LNCaP clone FGC (cell line): ENCODE data around the gene RASSF5.

Source experiments
- DNase-seq: peaks from one replicate; pipeline ENCODE4 v3.0.0-alpha.2; 2011; ENCODE audit warnings: low read depth
- H3K4me3 ChIP-seq: 2 replicates; pipeline ENCODE4 v1.5.1; 2011; ENCODE audit warnings: mild to moderate bottlenecking, low read depth, low read length, control low read depth
- TF ChIP-seq, protein P1 (sequence below): IDR thresholded peaks from 2 replicates; pipeline ENCODE4 v1.5.1; 2012; ENCODE audit warnings: mild to moderate bottlenecking; ENCODE audit not compliant: control insufficient read depth, insufficient read depth; ENCODE audit errors: extremely low read depth

The RASSF5 gene

DNA sequence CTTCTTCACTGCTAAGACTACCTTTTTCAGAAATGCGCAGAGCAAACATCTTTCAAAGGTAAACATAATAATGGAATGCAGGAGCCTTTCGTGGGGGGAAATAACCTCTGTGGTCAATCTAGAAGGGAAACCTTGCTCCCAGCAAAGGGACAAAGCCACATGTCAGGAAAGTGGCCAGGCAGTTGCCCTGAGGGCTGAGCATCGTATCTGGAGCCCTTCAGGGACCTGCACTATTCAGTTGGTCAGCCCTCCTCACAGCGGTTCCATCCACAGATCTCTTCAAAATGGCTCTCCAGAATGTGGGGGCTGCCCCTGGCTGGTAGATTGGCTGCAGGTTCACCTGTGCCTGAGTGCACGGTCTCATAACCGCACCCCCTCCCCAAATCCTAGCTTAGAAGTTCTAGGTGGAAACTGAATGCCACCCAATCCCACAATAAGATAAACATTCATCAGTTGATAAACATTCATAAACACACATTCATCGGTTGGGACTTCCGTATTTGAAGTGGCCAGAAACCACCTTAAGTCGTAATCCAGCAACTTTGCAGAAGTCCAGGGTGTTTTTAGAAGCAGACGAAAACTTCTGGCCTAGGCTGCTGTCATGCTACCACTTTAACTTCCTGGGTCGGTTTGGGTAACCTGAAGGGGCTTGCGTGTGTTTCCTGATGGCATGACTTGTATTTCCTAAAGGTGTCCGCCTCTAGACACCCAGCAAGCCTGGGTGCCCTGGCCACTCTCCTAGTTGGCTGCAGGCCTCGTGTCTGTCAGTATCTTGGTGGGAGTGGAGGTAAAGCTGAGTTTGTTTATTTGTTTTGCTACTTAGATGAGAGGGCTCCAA lies 50.5 kb downstream of the RASSF5 start:
- TF ChIP-seq, protein P1, sequence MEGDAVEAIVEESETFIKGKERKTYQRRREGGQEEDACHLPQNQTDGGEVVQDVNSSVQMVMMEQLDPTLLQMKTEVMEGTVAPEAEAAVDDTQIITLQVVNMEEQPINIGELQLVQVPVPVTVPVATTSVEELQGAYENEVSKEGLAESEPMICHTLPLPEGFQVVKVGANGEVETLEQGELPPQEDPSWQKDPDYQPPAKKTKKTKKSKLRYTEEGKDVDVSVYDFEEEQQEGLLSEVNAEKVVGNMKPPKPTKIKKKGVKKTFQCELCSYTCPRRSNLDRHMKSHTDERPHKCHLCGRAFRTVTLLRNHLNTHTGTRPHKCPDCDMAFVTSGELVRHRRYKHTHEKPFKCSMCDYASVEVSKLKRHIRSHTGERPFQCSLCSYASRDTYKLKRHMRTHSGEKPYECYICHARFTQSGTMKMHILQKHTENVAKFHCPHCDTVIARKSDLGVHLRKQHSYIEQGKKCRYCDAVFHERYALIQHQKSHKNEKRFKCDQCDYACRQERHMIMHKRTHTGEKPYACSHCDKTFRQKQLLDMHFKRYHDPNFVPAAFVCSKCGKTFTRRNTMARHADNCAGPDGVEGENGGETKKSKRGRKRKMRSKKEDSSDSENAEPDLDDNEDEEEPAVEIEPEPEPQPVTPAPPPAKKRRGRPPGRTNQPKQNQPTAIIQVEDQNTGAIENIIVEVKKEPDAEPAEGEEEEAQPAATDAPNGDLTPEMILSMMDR, result no peak
- peak; percentile 63 for DNase-seq
- H3K4me3 ChIP-seq, result peak overlapping the region; percentile 51

DNA sequence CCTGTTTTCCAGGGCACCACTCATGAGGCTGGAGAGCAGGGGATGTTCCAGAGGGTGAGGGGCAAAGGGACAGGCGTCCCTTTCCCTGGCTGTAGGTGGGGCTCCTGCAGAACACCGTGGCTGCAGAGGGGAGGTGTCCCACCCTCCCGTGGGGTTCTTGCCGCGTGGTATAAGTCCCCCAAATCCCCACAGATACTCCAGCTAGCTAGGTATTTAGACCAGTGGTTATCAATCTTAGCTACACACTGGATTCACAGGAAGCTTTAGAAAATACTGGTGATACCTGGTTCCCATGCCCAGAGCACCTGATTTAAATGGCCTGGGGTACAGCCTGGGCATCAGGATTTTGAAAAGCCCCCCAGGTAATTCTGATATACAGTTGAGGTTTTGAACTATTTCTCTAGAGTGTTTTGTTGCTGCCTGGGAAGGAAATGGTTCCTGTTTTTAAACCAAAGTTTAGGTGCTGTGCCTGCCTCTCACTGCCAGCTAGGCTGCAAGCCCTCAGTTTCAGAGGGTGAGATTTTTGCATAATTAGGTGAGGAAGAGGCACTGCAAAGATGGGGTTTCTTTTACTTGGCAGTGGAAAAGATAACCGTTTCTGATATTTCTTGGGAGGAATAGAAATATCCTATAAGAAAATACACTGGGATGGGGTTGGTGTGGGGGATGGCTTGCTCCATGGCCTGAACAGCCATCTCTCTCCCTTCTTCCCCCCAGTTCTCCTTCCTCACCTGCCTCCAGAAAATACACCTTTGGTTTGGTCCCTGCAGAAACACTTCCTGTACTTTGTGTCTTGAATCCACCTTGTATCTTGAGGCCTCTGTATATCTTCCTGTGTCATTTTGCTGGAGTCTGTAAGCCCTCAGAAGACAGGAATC lies 51.7 kb downstream of the RASSF5 start:
- DNase-seq, result no peak
- H3K4me3 ChIP-seq, result no peak overlapping the region
- TF ChIP-seq, protein P1, result no peak

DNA sequence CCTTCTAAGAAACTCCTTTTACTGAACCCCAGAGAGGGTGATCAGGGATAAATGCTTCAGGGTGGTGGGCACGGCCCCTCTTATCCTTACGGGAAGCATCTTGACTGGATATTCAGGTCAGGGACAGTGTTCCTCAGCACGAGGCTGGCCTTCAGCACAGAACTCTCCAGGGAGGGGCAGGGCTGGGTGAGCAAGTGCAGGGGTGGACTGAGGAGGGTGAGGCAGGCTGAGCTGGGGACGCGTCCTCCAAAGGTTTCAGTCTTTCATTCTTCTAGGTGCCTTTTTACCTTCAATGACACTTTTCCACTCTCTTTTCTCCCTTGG lies 52.3 kb downstream of the RASSF5 start:
- TF ChIP-seq, protein P1, result no peak
- H3K4me3 ChIP-seq, result no peak overlapping the region
- no peak for DNase-seq

DNA sequence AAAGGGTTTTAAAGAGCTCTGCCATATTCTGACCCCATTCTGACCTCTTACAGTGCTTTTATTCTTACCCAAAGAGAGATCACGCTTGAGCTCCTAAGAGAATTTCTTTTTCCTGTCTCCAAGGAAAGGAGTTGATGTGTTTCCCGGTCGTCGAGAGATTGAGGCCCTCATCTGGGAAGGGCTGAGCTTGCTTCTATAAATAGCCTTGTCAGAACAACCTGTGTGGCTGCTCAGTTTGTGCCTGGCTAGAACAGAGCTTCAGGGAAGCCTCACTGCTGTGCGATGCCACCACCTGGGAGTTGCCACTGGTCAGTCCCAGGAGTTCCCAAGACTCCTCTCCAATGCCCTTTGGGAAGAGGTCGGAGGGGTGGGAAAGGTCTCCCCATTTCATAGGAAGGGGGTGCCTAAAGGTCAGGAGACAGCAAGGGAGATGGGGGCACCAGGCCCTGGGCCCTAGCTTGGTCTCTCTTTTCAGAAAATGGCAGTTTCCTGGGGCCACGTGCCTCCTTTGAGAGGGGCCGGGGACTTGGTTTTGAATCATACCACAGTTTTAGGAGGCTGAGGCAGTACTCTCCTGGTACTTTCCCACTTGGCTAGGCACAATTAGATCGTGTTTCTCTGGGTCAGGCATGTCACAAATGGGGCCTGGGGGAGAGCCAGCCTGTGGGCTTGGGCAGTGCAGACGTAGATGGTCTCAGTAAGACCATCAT lies 52.8 kb downstream of the RASSF5 start:
- DNase-seq, result no peak
- H3K4me3 ChIP-seq, result no peak overlapping the region
- TF ChIP-seq, protein P1, result no peak

DNA sequence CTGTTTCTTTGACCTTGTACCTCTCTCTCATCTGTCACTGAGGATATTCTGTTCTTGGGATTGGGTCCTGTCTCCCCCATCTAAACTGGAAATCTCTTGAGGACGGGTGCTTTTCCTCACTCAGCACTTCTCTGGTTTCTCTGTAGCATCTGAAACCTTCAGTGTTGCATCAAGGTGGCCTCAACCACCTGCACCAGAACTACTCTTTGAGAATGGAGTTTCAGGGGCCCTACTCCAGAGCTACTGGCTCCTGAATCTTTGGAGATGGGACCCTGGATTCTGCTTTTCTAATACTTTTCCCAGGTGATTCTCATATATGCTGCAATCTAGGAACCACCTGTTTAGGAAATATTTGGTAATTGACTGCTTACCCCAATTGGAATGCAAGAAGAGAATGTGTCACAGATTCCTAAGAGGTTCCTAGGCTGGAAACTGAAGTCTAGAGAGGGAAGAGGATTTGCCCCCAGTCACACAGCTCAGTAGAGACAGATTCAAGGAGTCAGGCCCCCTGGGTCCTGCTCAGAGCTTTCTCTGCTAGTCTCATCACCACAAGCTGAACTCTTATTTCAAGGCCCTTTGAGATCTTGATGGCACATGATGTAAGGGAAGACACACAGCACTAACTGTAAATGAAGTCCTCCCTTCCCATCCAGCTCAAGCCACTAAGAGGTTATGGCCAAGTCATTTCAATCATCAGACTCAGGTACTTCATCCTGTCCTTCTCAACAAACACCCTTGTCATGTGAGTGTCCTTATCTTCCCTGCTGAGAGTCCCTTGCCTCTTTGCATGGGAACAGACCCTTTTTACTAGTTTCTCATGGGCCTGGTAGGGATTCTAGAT lies 56.3 kb downstream of the RASSF5 start:
- TF ChIP-seq, protein P1, result no peak
- no peak for DNase-seq
- no peak overlapping the region for H3K4me3 ChIP-seq

DNA sequence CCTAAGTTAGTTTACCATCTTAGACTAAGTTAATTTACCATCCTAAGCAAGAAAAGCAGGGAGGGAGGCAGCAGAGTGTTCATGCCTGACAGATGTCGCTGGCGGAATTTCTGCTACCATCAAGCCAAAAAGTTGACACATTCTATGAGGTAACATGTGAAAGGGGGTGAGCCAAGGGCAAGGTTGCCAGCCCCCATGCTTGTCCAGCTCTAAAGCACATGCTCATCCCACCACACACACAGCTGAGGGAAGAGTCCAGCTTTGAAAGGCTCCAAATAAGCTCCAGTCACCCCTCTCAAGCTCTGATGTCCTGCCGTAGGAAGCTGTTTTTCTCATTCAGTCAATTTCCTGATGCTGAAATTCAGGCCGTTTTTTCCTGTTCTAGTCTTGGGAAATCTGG lies 58.7 kb downstream of the RASSF5 start:
- no peak for DNase-seq
- no peak overlapping the region for H3K4me3 ChIP-seq
- TF ChIP-seq, protein P1, result no peak
